CD4-positive, alpha-beta memory T cell (primary cell): ENCODE data around the gene TRPT1. TPM values are rescaled to one million over a fixed set of nuclear protein-coding genes. Genes with fewer than 3 reads are reported as not detected.

Experiments used
- CTCF ChIA-PET: fragments of 350-600 bp; sonication (Branson Sonifier 250); formaldehyde crosslinking; loops from one replicate; lab custom pipeline; 2021; ENCODE audit warnings: inconsistent platforms; ENCODE audit not compliant: partially characterized antibody; lab: Charles Lee
- POLR2A ChIA-PET: fragments of 350-600 bp; sonication (Branson Sonifier 250); formaldehyde crosslinking; loops from one replicate; lab custom pipeline; 2021; ENCODE audit not compliant: partially characterized antibody; lab: Charles Lee
- DNase-seq, 5 donors: peaks; one replicate each; pipeline versions ENCODE4 v3.0.0 to v3.0.0-alpha.2; 2020 to 2022; ENCODE audit warnings: mixed read lengths in 1 of 5
- H3K27ac ChIP-seq: one replicate; pipeline ENCODE4 v1.7.0; 2013; ENCODE audit warnings: low read depth, low read length
- H3K27me3 ChIP-seq: 2 replicates; pipeline ENCODE4 v1.7.0; 2013; ENCODE audit warnings: mild to moderate bottlenecking, low read length, moderate library complexity; ENCODE audit not compliant: insufficient read depth
- H3K36me3 ChIP-seq: 2 replicates; pipeline ENCODE4 v1.7.0; 2013; ENCODE audit warnings: mild to moderate bottlenecking, low read length, moderate library complexity; ENCODE audit not compliant: insufficient read depth
- H3K4me1 ChIP-seq: 2 replicates; pipeline ENCODE4 v1.7.0; 2013; ENCODE audit warnings: mild to moderate bottlenecking, low read length, moderate library complexity; ENCODE audit not compliant: insufficient read depth
- H3K4me3 ChIP-seq, 2 donors: one replicate each; pipeline ENCODE4 v1.7.0; 2013; ENCODE audit warnings: low read length in 2 of 2, mild to moderate bottlenecking in 1 of 2
- H3K9me3 ChIP-seq, 2 donors: one replicate each; pipeline ENCODE4 v1.7.0; 2013; ENCODE audit warnings: low read length in 2 of 2, control low read depth in 1 of 2; ENCODE audit not compliant: control insufficient read depth in 1 of 2
- H3K27ac Mint-ChIP-seq, 7 donors: one replicate each; pipeline ENCODE4 v1.8.0; 2020 to 2021; ENCODE audit warnings: mixed read lengths in 7 of 7, mild to moderate bottlenecking in 6 of 7, inconsistent platforms in 3 of 7, moderate library complexity in 3 of 7
- H3K27me3 Mint-ChIP-seq, 2 donors: one replicate each; pipeline ENCODE4 v1.8.0; 2020 to 2021; ENCODE audit warnings: mixed read lengths in 2 of 2
- H3K36me3 Mint-ChIP-seq, 2 donors: one replicate each; pipeline ENCODE4 v1.8.0; 2020 to 2021; ENCODE audit warnings: mixed read lengths in 2 of 2, inconsistent platforms in 1 of 2, mild to moderate bottlenecking in 1 of 2
- H3K4me1 Mint-ChIP-seq, 4 donors: one replicate each; pipeline ENCODE4 v1.8.0; 2020 to 2021; ENCODE audit warnings: mixed read lengths in 4 of 4, mild to moderate bottlenecking in 1 of 4
- H3K4me3 Mint-ChIP-seq, 8 donors: one replicate each; pipeline ENCODE4 v1.8.0; 2020 to 2021; ENCODE audit warnings: mixed read lengths in 8 of 8, mild to moderate bottlenecking in 7 of 8, moderate library complexity in 6 of 8, inconsistent platforms in 3 of 8
- H3K9me3 Mint-ChIP-seq, 8 donors: one replicate each; pipeline ENCODE4 v1.8.0; 2020 to 2021; ENCODE audit warnings: mixed read lengths in 8 of 8, mild to moderate bottlenecking in 5 of 8, inconsistent platforms in 3 of 8, moderate library complexity in 1 of 8
- intact Hi-C: fragments of 100-400 bp; cut with micrococcal nuclease; formaldehyde crosslinking; loops from one replicate; pipeline ENCODE4 v1.15.1; 2023
- polyA plus RNA-seq, 2 donors: library from polyadenylated mRNA; unstranded; fragments of 300-500 nt; fragmentation: Illumina TruSeq; gene quantifications; one replicate each; pipeline ENCODE4 v1.2.3, GENCODE V29; 2021
- total RNA-seq, 2 experiments: library from RNA; stranded (reverse); gene quantifications; one replicate each; pipeline ENCODE4 v1.2.3, GENCODE V29; 2021

TRPT1 gene
- total and polyA plus RNA-seq, 4 experiments from 2014 or later, result 31.1 to 42.1 (median 36.4) TPM

- Histone ChIP-seq H3K36me3 (peaks cover 42% of the 10 kb centered on the region), H3K4me3 (no peak overlapping the region), H3K27ac (no peak overlapping the region), H3K27me3 (no peaks in the 10 kb centered on the region), H3K9me3 (no peaks in the 10 kb centered on the region), H3K4me1 (peaks cover 25% of the 10 kb centered on the region)
- Mint-ChIP-seq H3K36me3 (peaks cover 5 to 25% of the 10 kb centered on the region in 2 donors), H3K27me3 (no peaks in the 10 kb centered on the region), H3K4me3 (no peak overlapping the region), H3K27ac (no peak overlapping the region), H3K9me3 (no peaks in the 10 kb centered on the region), H3K4me1 (peaks cover 10 to 33% (median 16%) of the 10 kb centered on the region in 4 donors)
- intact Hi-C loops, result no loop called here
- ChIA-PET POLR2A (interaction anchor here (0.6 to 38.9 kb wide), 8 partner anchors 14 to 522 kb away, joined by 3 to 937 read pairs (median 16); partner anchors contain the start of genes BAD, ESRRA, FERMT3 and FKBP2), CTCF (interaction anchor here (1.4 to 18.8 kb wide), 4 partner anchors 9 to 80 kb away, joined by 4 to 207 read pairs (median 26); partner anchors contain the start of genes CATSPERZ, ESRRA and FERMT3)
- DNase-seq, result no peak
Measured at GRCh38 chr11:64223001-64223651, 2.9 kb downstream of the TRPT1 start.

- peaks cover 10 to 28% (median 15%) of the 10 kb centered on the region in 4 donors for H3K4me1 Mint-ChIP-seq
- H3K27me3 Mint-ChIP-seq, result no peaks in the 10 kb centered on the region
- peaks cover 23% of the 10 kb centered on the region for H3K4me1 ChIP-seq
- H3K4me3 Mint-ChIP-seq, result no peak overlapping the region
- no peaks in the 10 kb centered on the region for H3K27me3 ChIP-seq
- no peaks in the 10 kb centered on the region for H3K9me3 ChIP-seq
- ChIA-PET POLR2A (interaction anchor here (1.1 to 38.9 kb wide), 4 partner anchors 13 to 82 kb away, joined by 3 to 937 read pairs (median 110); partner anchors contain the start of genes ESRRA, FERMT3, FKBP2 and PPP1R14B), CTCF (interaction anchor here (2.3 to 18.8 kb wide), 3 partner anchors 16 to 80 kb away, joined by 7 to 207 read pairs (median 45); partner anchors contain the start of genes CATSPERZ, ESRRA and FERMT3)
- H3K4me3 ChIP-seq, result no peak overlapping the region
- intact Hi-C loops, result no loop called here
- no peak overlapping the region for H3K27ac Mint-ChIP-seq
- no peak for DNase-seq
- peaks cover 5 to 26% of the 10 kb centered on the region in 2 donors for H3K36me3 Mint-ChIP-seq
- H3K27ac ChIP-seq, result no peak overlapping the region
- H3K36me3 ChIP-seq, result peaks cover 42% of the 10 kb centered on the region
- no peaks in the 10 kb centered on the region for H3K9me3 Mint-ChIP-seq
Measured at GRCh38 chr11:64222651-64223000, 3.4 kb downstream of the TRPT1 start.

- Mint-ChIP-seq H3K4me1 (peaks cover 5 to 18% (median 7%) of the 10 kb centered on the region in 4 donors), H3K27ac (no peak overlapping the region), H3K36me3 (peaks cover 5 to 29% of the 10 kb centered on the region in 2 donors), H3K27me3 (no peaks in the 10 kb centered on the region), H3K4me3 (no peak overlapping the region), H3K9me3 (no peaks in the 10 kb centered on the region)
- no peak for DNase-seq
- Histone ChIP-seq H3K4me3 (no peak overlapping the region), H3K9me3 (no peaks in the 10 kb centered on the region), H3K36me3 (peaks cover 42% of the 10 kb centered on the region), H3K27ac (no peak overlapping the region), H3K4me1 (peaks cover 12% of the 10 kb centered on the region), H3K27me3 (no peaks in the 10 kb centered on the region)
- intact Hi-C loops, result no loop called here
- CTCF ChIA-PET, result interaction anchor here (18.8 kb wide), 1 partner anchor 14 kb away, joined by 207 read pairs; the partner anchor contains the start of gene FERMT3
- POLR2A ChIA-PET, result interaction anchor here (7.1 to 38.9 kb wide), 3 partner anchors 11 to 19 kb away, joined by 200 to 937 read pairs (median 937); partner anchors contain the start of genes DNAJC4, FERMT3, FKBP2 and NUDT22
Measured at GRCh38 chr11:64220798-64221197, 5.2 kb downstream of the TRPT1 start.

GRCh38 chr11:64220271-64220670, 5.7 kb downstream of the TRPT1 start:
- peaks cover 42% of the 10 kb centered on the region for H3K36me3 ChIP-seq
- CTCF ChIA-PET, result interaction anchor here (1.0 to 18.8 kb wide), 2 partner anchors 14 to 81 kb away, joined by 3 to 207 read pairs; partner anchors contain the start of gene FERMT3
- H3K27ac Mint-ChIP-seq, result peak overlapping the region in 1 of 7 donors; percentile 55

GRCh38 chr11:64219755-64220154, 6.2 kb downstream of the TRPT1 start:
- Histone ChIP-seq H3K36me3 (peaks cover 42% of the 10 kb centered on the region), H3K4me3 (no peak overlapping the region), H3K9me3 (no peaks in the 10 kb centered on the region), H3K4me1 (peaks cover 1% of the 10 kb centered on the region), H3K27me3 (no peaks in the 10 kb centered on the region), H3K27ac (peak overlapping the region; percentile 19)
- no peak for DNase-seq
- Mint-ChIP-seq H3K36me3 (peaks cover 10 to 35% of the 10 kb centered on the region in 2 donors), H3K27ac (no peak overlapping the region), H3K4me3 (no peak overlapping the region), H3K27me3 (no peaks in the 10 kb centered on the region), H3K4me1 (peaks cover 4 to 7% (median 5%) of the 10 kb centered on the region in 4 donors), H3K9me3 (no peaks in the 10 kb centered on the region)
- CTCF ChIA-PET, result interaction anchor here (1.0 to 18.8 kb wide), 2 partner anchors 13 to 82 kb away, joined by 3 to 207 read pairs; partner anchors contain the start of gene FERMT3
- POLR2A ChIA-PET, result interaction anchor here (1.1 to 38.9 kb wide), 4 partner anchors 10 to 51 kb away, joined by 3 to 937 read pairs (median 470); partner anchors contain the start of genes DNAJC4, FERMT3, FKBP2 and NUDT22
- intact Hi-C loops, result no loop called here

More at GRCh38 chr11:64220271-64220670, 5.7 kb downstream of the TRPT1 start:
- H3K27ac ChIP-seq, result no peak overlapping the region
- POLR2A ChIA-PET, result interaction anchor here (22.7 to 38.9 kb wide), 2 partner anchors 11 to 13 kb away, joined by 937 read pairs; partner anchors contain the start of genes DNAJC4, FERMT3, FKBP2 and NUDT22
- Mint-ChIP-seq H3K36me3 (peaks cover 5 to 30% of the 10 kb centered on the region in 2 donors), H3K4me3 (no peak overlapping the region), H3K4me1 (peaks cover 4 to 13% (median 5%) of the 10 kb centered on the region in 4 donors), H3K27me3 (no peaks in the 10 kb centered on the region), H3K9me3 (no peaks in the 10 kb centered on the region)
- DNase-seq, result no peak
- H3K4me3 ChIP-seq, result no peak overlapping the region
- no peaks in the 10 kb centered on the region for H3K27me3 ChIP-seq
- no peaks in the 10 kb centered on the region for H3K9me3 ChIP-seq
- intact Hi-C loops, result no loop called here
- peaks cover 6% of the 10 kb centered on the region for H3K4me1 ChIP-seq

GRCh38 chr11:64219354-64219684, 6.7 kb downstream of the TRPT1 start:
- Mint-ChIP-seq H3K27me3 (no peaks in the 10 kb centered on the region), H3K36me3 (peaks cover 10 to 38% of the 10 kb centered on the region in 2 donors), H3K9me3 (no peaks in the 10 kb centered on the region), H3K4me3 (no peak overlapping the region), H3K4me1 (peaks cover 3 to 6% (median 4%) of the 10 kb centered on the region in 4 donors), H3K27ac (peak overlapping the region in 1 of 7 donors; percentile 29)
- no peaks in the 10 kb centered on the region for H3K9me3 ChIP-seq
- DNase-seq, result no peak
- no peaks in the 10 kb centered on the region for H3K27me3 ChIP-seq
- peak overlapping the region; percentile 19 for H3K27ac ChIP-seq
- no peak overlapping the region for H3K4me3 ChIP-seq
- peaks cover 42% of the 10 kb centered on the region for H3K36me3 ChIP-seq
- H3K4me1 ChIP-seq, result no peaks in the 10 kb centered on the region
- POLR2A ChIA-PET, result interaction anchor here (1.1 to 38.9 kb wide), 4 partner anchors 10 to 51 kb away, joined by 3 to 937 read pairs (median 470); partner anchors contain the start of genes DNAJC4, FERMT3, FKBP2 and NUDT22
- CTCF ChIA-PET, result interaction anchor here (1.0 to 18.8 kb wide), 2 partner anchors 13 to 82 kb away, joined by 3 to 207 read pairs; partner anchors contain the start of gene FERMT3
- intact Hi-C loops, result no loop called here
